WTC11 (cell line): ENCODE data around the gene LDLRAD4. TPM values are rescaled to one million over a fixed set of nuclear protein-coding genes. Genes with fewer than 3 reads are reported as not detected.

Experiments used
- ATAC-seq: fragments of 200-7000 bp; cut with Tn5 transposase; 2 replicates; pipeline ENCODE4 v1.10.0; 2021; ENCODE audit warnings: mild to moderate bottlenecking, moderate library complexity
- CTCF ChIA-PET: fragments of 300-600 bp; sonication (Branson Sonifier 250); formaldehyde crosslinking; loops from one replicate; lab custom pipeline; 2021; ENCODE audit warnings: antibody characterized with exemption; lab: Charles Lee
- POLR2A ChIA-PET: fragments of 350-600 bp; sonication (Branson Sonifier 250); formaldehyde crosslinking; loops from one replicate; lab custom pipeline; 2021; ENCODE audit warnings: antibody characterized with exemption; lab: Charles Lee
- DNase-seq: peaks from one replicate; pipeline ENCODE4 v3.0.0; 2021; ENCODE audit warnings: low spot score
- H3K27ac Mint-ChIP-seq: 2 replicates; pipeline ENCODE4 v1.8.0; 2021; ENCODE audit warnings: mixed read lengths
- H3K27me3 Mint-ChIP-seq: 2 replicates; pipeline ENCODE4 v1.8.0; 2021; ENCODE audit warnings: low read depth, mild to moderate bottlenecking, moderate library complexity, mixed read lengths
- H3K36me3 Mint-ChIP-seq: 2 replicates; pipeline ENCODE4 v1.8.0; 2021; ENCODE audit warnings: mixed read lengths
- H3K4me1 Mint-ChIP-seq: 2 replicates; pipeline ENCODE4 v1.8.0; 2022; ENCODE audit warnings: mixed read lengths
- H3K4me3 Mint-ChIP-seq: 2 replicates; pipeline ENCODE4 v1.8.0; 2021; ENCODE audit warnings: mild to moderate bottlenecking, moderate library complexity, mixed read lengths
- H3K9me3 Mint-ChIP-seq: 2 replicates; pipeline ENCODE4 v1.8.0; 2021; ENCODE audit warnings: mixed read lengths
- AFF4 ChIP-seq: sonication (generic); formaldehyde crosslinking; IDR thresholded peaks from 2 replicates; pipeline ENCODE4 v1.8.1; 2023; ENCODE audit warnings: mild to moderate bottlenecking, missing genetic modification reagents, borderline replicate concordance
- ATF1 ChIP-seq: sonication (generic); formaldehyde crosslinking; IDR thresholded peaks from 2 replicates; pipeline ENCODE4 v1.8.1; 2023; ENCODE audit warnings: mild to moderate bottlenecking, moderate library complexity, missing genetic modification reagents
- FOXJ3 ChIP-seq: sonication (generic); formaldehyde crosslinking; IDR thresholded peaks from 2 replicates; pipeline ENCODE4 v1.9.0; 2021; ENCODE audit warnings: missing genetic modification reagents, mild to moderate bottlenecking, borderline replicate concordance
- FOXK1 ChIP-seq: sonication (generic); formaldehyde crosslinking; IDR thresholded peaks from 2 replicates; pipeline ENCODE4 v1.8.0; 2022; ENCODE audit warnings: mild to moderate bottlenecking, moderate library complexity, missing genetic modification reagents
- FOXP4 ChIP-seq: sonication (generic); formaldehyde crosslinking; IDR thresholded peaks from 2 replicates; pipeline ENCODE4 v1.8.0; 2022; ENCODE audit warnings: mild to moderate bottlenecking, missing genetic modification reagents
- IRF2 ChIP-seq: sonication (generic); formaldehyde crosslinking; IDR thresholded peaks from 2 replicates; pipeline ENCODE4 v1.8.0; 2022; ENCODE audit warnings: low read depth, missing genetic modification reagents, borderline replicate concordance
- JUN ChIP-seq: sonication (generic); formaldehyde crosslinking; IDR thresholded peaks from 2 replicates; pipeline ENCODE4 v1.8.0; 2023; ENCODE audit warnings: mild to moderate bottlenecking, missing genetic modification reagents
- NFATC4 ChIP-seq: fragments of 250-450 bp; sonication (Bioruptor Pico); IDR thresholded peaks from 2 replicates; pipeline ENCODE4 v1.9.0; 2021; ENCODE audit warnings: mild to moderate bottlenecking
- RORB ChIP-seq: fragments of 250-450 bp; sonication (Bioruptor Pico); IDR thresholded peaks from 2 replicates; pipeline ENCODE4 v1.9.0; 2021; ENCODE audit warnings: mild to moderate bottlenecking
- SP1 ChIP-seq: sonication (generic); formaldehyde crosslinking; conservative IDR thresholded peaks from 2 replicates; pipeline ENCODE4 v1.8.1; 2022; ENCODE audit warnings: missing genetic modification reagents
- TEAD4 ChIP-seq: sonication (generic); formaldehyde crosslinking; IDR thresholded peaks from 2 replicates; pipeline ENCODE4 v1.8.0; 2022; ENCODE audit warnings: mild to moderate bottlenecking, missing genetic modification reagents
- ZMAT4 ChIP-seq: fragments of 250-450 bp; sonication (Bioruptor Pico); IDR thresholded peaks from 2 replicates; pipeline ENCODE4 v1.9.0; 2021; ENCODE audit warnings: mild to moderate bottlenecking
- ZNF281 ChIP-seq: sonication (generic); formaldehyde crosslinking; IDR thresholded peaks from 2 replicates; pipeline ENCODE4 v1.8.0; 2023; ENCODE audit warnings: mild to moderate bottlenecking, missing genetic modification reagents
- total RNA-seq: library from RNA; stranded (reverse); gene quantifications from 3 replicates; pipeline ENCODE4 v1.2.3, GENCODE V29; 2021
- TF ChIP-seq, protein P1 (sequence below): sonication (generic); formaldehyde crosslinking; IDR thresholded peaks from 2 replicates; pipeline ENCODE4 v1.8.0; 2023; ENCODE audit warnings: missing genetic modification reagents, mild to moderate bottlenecking, borderline replicate concordance
- TF ChIP-seq, protein P2 (sequence below): sonication (generic); formaldehyde crosslinking; IDR thresholded peaks from 2 replicates; pipeline ENCODE4 v1.8.1; 2022; ENCODE audit warnings: missing genetic modification reagents, borderline replicate concordance
- TF ChIP-seq, protein P3 (sequence below): fragments of 200-600 bp; IDR thresholded peaks from 2 replicates; pipeline ENCODE4 v1.8.0; 2022; ENCODE audit warnings: antibody characterized with exemption

The LDLRAD4 gene
- total RNA-seq, 1 experiment from 2014 or later: 6.2 TPM

DNA sequence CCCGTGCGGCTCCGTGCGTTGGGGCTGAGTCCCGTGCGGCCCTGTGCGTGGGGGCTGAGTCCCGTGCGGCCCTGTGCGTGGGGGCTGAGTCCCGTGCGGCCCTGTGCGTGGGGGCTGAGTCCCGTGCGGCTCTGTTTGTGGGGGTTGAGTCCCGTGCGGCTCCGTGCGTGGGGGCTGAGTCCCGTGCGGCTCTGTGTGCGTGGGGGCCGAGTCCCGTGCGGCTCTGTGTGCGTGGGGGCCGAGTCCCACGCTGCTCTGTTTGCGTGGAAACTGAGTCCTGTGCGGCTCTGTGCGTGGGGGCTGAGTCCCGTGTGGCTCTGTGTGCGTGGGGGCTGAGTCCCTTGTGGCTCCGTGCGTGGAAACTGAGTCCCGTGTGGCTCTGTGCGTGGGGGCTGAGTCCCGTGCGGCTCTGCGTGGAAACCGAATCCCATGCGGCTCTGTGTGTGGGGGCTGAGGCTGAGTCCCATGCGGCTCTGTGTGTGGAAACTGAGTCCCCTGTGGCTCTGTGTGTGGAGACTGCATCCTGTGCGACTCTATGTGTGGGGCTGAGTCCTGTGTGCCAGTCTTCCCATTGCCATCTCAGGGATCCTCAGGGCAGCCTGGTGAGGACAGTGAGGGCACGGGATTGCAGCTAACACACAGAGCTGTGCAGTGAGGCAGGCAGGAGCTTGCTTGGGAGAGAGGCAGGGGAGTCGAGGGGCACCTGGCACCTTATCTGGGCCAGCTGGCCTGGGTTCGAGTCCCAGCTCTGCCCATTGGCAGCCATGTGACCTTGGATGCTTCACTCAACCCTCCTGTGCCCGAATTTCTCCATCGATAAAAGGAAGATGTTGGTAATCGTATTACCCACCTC, 44.5 kb downstream of the LDLRAD4 start:
- Mint-ChIP-seq H3K4me3 (no peak overlapping the region), H3K9me3 (no peaks in the 10 kb centered on the region), H3K27ac (no peak overlapping the region), H3K4me1 (peaks cover 29% of the 10 kb centered on the region), H3K36me3 (no peaks in the 10 kb centered on the region), H3K27me3 (no peaks in the 10 kb centered on the region)
- POLR2A ChIA-PET: no interaction called here
- no peak for ATAC-seq
- DNase-seq: no peak
- CTCF ChIA-PET: no interaction called here
- TF ChIP-seq FOXJ3: no peak
- no peak for TF ChIP-seq IRF2 (CRISPR knock-in tag)
- TF ChIP-seq ATF1 (CRISPR knock-in tag): no peak
- TF ChIP-seq, protein P1, sequence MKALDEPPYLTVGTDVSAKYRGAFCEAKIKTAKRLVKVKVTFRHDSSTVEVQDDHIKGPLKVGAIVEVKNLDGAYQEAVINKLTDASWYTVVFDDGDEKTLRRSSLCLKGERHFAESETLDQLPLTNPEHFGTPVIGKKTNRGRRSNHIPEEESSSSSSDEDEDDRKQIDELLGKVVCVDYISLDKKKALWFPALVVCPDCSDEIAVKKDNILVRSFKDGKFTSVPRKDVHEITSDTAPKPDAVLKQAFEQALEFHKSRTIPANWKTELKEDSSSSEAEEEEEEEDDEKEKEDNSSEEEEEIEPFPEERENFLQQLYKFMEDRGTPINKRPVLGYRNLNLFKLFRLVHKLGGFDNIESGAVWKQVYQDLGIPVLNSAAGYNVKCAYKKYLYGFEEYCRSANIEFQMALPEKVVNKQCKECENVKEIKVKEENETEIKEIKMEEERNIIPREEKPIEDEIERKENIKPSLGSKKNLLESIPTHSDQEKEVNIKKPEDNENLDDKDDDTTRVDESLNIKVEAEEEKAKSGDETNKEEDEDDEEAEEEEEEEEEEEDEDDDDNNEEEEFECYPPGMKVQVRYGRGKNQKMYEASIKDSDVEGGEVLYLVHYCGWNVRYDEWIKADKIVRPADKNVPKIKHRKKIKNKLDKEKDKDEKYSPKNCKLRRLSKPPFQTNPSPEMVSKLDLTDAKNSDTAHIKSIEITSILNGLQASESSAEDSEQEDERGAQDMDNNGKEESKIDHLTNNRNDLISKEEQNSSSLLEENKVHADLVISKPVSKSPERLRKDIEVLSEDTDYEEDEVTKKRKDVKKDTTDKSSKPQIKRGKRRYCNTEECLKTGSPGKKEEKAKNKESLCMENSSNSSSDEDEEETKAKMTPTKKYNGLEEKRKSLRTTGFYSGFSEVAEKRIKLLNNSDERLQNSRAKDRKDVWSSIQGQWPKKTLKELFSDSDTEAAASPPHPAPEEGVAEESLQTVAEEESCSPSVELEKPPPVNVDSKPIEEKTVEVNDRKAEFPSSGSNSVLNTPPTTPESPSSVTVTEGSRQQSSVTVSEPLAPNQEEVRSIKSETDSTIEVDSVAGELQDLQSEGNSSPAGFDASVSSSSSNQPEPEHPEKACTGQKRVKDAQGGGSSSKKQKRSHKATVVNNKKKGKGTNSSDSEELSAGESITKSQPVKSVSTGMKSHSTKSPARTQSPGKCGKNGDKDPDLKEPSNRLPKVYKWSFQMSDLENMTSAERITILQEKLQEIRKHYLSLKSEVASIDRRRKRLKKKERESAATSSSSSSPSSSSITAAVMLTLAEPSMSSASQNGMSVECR (CRISPR knock-in tag): no peak
- no peak for TF ChIP-seq NFATC4 (CRISPR knock-in tag)
- TF ChIP-seq, protein P2, sequence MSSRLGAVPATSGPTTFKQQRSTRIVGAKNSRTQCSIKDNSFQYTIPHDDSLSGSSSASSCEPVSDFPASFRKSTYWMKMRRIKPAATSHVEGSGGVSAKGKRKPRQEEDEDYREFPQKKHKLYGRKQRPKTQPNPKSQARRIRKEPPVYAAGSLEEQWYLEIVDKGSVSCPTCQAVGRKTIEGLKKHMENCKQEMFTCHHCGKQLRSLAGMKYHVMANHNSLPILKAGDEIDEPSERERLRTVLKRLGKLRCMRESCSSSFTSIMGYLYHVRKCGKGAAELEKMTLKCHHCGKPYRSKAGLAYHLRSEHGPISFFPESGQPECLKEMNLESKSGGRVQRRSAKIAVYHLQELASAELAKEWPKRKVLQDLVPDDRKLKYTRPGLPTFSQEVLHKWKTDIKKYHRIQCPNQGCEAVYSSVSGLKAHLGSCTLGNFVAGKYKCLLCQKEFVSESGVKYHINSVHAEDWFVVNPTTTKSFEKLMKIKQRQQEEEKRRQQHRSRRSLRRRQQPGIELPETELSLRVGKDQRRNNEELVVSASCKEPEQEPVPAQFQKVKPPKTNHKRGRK (CRISPR knock-in tag): no peak
- no peak for TF ChIP-seq AFF4 (CRISPR knock-in tag)
- TF ChIP-seq, protein P3, sequence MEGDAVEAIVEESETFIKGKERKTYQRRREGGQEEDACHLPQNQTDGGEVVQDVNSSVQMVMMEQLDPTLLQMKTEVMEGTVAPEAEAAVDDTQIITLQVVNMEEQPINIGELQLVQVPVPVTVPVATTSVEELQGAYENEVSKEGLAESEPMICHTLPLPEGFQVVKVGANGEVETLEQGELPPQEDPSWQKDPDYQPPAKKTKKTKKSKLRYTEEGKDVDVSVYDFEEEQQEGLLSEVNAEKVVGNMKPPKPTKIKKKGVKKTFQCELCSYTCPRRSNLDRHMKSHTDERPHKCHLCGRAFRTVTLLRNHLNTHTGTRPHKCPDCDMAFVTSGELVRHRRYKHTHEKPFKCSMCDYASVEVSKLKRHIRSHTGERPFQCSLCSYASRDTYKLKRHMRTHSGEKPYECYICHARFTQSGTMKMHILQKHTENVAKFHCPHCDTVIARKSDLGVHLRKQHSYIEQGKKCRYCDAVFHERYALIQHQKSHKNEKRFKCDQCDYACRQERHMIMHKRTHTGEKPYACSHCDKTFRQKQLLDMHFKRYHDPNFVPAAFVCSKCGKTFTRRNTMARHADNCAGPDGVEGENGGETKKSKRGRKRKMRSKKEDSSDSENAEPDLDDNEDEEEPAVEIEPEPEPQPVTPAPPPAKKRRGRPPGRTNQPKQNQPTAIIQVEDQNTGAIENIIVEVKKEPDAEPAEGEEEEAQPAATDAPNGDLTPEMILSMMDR: no peak
- TF ChIP-seq ZNF281 (CRISPR knock-in tag): no peak
- no peak for TF ChIP-seq TEAD4
- no peak for TF ChIP-seq ZMAT4
- no peak for TF ChIP-seq FOXK1 (CRISPR knock-in tag)
- no peak for TF ChIP-seq FOXP4
- TF ChIP-seq JUN (CRISPR knock-in tag): no peak
- TF ChIP-seq RORB: no peak
- TF ChIP-seq SP1: no peak
